Hematopoietic multipotent progenitor cell treated with erythropoietin and hydrocortisone succinate and interleukin-3 and kit ligand, for 15 days (in vitro differentiated cells): ENCODE data around the gene NACC1.

Experiments
- DNase-seq: peaks from one replicate; pipeline ENCODE4 v3.0.0-alpha.2; 2015; ENCODE audit warnings: low spot score

NACC1 gene

DNA sequence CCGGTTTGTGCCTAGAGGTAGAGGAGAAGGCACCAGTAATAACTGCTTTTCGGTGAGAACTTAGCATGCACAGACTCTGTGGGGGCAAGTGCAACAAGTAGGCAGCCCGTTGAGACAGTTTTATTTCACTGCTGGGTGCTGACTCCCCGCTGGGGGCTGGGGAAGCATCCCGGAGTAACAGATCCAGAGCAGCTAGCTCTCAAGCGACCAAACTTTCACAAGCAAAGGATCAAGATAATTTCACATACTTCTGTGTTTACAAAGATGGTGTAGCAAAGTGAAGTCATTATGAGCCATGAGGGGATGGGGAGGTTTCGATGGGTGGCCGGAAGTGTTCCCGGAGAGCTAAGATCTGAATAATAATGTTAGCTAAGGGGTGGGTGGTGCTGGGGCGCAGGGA, 2.8 kb downstream of the NACC1 start:
- DNase-seq = no peak

DNA sequence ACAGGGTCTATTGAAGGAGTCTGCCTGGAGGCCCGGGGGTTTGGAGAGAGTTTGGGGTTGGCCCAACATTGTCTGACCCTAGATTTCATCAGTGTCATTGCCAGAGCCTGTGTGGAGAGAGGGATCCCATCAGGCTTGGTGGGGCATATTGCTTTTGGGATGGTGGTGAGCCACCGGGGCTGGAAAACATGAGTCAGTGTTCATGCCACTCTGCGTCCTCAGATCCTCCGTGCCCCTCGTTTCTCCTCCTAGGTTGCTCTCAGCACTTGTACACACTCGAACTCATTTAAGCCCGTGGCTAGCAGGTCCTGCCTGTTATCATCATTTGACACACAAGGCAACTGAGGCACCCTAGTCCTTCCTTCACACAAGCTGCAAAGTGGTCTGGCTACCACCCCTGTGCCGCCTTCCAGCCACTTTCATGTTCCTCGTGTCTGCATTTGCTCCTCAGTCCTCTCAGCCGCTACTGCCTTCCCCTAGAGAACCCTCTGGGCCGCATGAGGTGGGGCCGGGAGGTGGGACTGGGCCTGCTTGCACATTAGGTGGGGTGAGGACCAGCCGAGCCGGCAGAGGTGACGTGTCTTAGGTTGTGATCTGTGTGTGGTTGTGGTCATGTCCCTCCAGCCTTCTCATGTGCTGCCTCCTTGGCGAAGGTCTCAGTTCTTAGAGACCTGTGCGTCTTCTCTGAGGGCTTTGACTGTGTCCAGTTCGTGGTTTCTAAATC, 3.6 kb downstream of the NACC1 start:
- no peak for DNase-seq

DNA sequence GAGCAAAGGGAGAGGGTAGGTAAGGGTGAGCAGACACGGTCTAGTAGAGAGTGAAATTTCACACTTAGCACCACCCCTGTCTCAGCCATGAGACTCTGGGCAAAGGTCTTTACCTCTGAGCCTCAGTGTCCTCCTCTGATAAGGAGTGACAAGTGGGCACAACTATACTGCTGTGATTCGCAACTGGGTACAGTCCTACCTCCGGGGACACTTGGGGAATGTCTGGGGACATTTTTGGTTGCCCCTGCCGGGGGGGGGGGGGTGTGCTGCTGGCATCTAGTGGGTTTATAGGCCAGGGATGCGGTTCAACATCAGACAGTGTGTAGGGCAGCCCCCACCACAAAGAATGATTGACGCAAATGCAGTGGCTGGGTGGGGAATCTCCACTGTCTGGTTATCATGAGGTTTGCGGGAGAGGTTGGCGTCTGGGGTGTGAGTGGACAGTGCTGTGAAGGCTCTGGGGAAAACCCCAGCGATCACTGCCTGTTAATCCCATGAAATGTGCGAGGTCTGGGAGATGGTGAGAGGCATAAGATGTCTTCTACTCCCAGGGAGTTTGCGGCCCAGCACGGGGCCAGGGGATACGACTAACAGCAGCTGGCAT, 4.3 kb downstream of the NACC1 start:
- no peak for DNase-seq

DNA sequence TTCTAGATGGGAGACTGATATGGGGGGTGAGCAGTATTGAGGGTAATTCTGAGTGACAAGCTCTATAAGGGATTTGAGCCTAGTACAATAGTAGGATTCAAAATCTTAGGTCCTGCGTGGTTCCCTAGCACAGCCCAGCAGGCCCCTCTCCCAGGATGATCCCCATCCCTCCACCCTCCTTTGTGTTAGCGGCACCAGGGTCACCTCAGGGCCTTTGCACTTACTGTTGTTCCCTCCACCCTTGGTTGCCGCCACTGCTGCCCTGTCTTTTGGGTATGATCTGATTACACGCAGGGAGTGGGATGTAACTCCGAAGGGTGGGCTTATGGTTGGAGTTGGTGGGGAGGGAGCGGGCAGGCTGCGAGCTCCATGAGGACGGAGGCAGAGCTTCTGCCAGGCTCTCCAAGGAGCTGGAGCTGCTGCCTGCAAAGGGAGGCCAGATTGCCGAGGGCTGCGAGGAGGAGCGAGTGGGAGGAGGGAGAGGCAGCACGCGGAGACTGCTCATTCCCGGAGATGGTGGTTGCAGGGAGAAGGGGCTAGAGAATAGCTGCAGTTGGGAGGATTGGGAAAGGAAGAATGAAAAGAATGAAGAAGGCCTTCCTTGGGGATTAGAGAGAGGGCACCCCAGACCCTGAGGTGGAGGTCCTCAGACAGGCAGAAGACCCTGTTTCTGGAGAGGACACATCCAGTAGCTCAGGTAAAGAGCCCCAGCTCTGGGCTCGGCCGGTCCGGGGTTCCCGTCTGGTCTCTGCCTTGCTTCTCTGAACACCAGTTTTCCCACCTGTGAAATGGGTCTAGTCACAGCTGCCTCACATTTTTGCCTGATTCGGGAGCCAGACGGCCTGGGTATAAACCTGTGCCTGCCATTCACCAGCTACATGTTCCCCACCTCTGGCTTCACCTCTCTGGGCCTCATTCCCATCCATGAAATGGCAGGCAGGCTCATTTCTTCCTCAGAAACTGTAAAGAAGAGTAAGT, 5.2 kb downstream of the NACC1 start:
- no peak for DNase-seq

DNA sequence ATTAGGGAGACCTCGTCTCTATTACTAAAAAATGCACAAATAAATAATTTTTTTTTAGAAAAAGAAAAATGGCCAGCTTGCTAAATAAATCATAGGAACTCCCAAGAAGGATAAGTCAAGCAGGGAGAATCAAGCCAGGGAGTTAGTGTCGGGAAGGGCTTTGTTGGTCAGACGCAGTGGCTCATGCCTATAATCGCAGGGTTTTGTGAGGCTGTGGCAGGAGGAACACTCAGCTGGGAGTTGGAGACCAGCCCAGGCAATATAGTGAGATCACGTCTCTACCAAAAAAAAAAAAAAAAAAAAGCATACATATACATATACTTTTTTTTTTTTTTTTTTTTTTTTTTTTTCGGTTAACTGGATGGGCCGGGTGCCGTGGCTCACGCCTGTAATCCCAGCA, 9.0 kb downstream of the NACC1 start:
- no peak for DNase-seq

DNA sequence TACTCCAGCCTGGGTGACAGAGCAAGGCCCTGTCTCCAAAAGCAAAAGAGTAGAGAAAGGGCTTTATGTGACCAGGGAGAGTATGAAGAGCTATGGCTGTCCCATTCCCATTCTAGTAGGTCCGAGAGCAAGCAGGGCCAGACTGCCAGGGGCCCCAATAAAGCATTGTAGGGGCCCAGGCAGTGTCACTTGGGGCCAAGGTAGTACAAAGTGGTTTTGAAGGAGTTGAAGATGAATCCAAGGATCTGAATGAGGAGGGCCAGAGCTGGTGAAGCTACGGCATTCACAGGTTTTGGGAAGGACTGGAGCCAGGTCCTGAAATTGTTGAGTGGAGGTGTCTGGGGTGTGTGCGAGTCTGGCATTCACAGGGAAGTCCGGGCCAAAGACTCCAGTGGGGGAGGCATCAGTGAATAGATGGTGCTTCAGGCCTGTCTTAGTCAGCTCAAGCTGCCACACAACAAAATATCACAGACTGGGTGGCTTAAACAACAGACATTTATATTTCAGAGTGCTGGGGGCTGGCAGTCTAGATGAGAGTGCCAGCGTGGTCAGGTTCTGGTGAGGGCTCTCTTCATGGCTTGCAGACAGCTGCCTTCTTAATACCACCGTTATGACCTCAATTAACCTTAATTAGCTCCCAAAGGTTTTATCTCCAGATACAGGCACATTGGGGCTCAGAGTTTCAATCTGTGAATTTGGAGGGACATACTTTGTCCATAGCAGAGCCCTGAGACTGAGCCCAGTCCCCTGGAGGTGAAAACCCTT, 9.9 kb downstream of the NACC1 start:
- DNase-seq = no peak

DNA sequence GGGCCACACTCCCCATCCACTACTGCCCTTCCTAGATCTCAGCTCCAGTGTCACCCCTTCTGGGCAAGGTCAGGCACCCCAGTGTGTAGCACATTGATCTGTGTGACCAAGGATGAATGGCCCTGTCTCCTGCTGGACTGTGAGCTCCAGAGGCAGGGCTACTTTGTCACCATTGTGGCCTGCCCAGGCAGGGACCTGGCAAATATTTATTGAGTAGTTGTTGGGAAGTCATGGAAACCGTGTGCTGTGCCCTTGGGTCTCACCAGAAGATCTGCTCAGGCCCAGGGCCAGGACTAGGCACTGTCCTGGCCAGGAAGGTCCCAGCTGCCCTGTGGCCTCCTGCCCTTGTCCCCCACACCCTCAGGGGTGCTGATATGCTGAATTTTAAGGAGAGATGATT, 10.5 kb downstream of the NACC1 start:
- DNase-seq = no peak

DNA sequence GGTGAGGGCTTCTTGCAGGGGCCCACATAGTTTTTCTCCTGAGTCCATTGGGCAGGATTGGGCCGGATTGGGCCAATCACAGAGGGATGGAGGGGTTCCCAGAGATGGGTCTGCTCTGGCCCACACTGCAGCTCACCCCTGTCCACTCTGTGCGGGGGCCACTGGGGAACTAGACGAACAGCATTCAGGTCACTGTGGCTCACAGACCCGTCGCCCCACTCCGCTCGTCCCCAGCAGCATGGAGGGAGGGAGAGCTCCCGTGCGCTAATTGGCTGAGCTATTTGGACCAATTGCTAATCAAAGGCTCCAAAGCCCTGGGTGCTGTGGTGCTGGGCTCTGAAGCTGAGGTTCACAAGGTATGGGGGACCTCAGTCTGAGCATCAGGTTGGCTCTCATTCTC, 11.3 kb downstream of the NACC1 start:
- DNase-seq = no peak

DNA sequence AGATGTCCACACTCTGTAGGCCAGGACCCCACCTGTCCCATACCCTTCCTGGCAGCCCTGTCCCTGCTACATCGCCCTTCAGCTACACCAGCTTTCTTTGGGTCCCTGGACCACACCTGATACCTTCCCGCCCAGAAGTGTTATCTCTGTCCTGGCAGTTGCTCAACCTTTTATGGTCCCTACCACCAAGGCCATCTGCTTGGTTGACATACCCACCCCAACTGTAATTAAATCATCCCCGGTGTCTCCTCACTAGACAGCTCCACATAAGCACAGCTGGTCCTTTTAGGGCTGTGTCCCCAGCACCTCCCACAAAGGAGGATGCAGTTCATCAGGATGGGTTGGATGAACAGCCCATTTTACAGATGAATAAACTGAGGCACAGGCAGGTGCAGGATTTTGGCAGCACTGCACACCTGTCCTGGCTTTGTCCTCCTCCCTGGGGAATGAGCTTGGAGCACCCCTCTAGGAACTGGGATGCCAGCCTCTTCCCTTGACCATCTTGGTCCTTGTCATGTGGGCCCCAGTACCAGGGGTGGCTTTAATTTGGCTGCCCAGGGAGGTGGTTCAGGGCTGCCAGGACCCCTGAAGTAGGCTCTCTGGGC, 12.9 kb downstream of the NACC1 start:
- no peak for DNase-seq

DNA sequence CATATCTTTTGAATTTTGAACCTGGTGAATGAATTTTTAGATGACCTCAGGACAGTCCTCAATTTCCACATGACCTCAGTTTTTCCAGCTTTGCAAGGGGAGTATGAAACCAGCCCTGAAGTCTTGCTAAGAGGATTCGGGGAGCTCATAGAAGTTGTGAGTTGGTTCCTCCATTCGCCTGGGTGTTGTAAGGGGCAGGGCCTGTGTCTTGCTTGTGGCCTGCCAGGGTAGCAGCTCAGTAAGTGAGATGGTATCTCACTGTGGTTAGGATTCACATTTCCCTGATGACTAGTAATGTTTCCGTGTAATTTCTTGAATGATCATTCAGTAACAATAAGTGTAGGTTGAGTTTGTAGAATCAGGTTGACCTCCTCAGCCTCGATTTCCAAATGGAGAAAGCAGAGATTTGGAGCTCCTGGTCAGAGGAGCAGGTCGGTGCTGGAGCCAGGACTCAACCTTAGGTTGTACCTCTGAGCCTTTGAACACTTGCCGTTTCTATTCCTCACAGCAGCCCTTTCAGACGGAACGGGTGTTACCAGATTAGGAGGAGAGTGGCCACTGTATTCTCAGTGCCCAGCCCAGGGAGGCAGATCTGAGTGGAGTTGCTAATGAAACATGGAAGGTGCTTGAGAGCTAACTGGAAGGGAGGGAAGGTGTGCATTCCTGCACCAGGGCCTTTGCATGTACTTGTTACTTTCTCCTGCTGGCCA, 14.6 kb downstream of the NACC1 start:
- no peak for DNase-seq

DNA sequence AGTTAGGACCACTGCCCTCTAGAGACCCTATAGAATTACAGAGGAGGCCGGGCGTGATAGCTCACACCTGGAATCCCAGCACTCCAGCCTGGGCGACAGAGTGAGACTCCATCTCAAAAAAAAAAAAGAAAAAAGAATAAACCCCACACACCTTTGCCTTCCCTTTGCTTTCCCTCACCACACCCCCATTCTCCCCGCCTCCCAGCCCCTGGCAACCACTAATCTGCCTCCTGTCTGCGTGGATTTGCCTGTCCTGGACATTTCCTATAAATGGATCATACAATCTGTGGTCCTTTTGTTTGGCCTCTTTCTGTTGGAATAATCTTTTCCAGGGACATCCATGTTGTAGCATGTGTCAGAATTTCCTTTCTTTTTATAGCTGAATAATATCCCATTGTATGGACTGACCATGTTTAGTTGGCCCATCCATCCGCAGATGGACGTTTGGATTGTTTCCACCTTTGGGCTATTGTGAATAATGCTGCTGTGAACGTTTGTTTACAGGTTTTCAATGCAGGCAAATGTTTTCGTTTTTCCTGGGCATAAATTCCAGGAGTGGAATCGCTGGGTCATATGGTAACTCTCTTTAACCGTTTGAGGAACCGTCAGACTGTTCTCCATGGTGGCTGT, 15.3 kb downstream of the NACC1 start:
- DNase-seq = no peak

DNA sequence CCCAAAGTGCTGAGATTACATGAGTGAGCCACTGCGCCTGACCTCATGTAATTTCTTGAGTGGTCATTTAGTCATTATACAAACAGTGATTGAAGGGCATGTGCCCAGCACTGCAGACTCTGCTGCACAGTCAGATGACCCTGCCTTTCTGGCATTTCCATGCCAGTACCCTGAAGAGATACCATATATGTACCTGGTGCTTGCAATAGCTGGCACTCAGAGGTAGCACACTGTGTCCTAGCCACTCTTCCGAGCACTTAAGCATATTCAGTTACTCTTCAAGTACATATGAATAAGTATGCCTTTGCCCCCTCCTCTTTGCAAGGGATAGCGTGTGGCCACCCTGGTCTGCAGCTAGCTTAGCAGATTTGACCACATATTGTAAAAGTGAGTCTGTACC, 16.6 kb downstream of the NACC1 start:
- no peak for DNase-seq

DNA sequence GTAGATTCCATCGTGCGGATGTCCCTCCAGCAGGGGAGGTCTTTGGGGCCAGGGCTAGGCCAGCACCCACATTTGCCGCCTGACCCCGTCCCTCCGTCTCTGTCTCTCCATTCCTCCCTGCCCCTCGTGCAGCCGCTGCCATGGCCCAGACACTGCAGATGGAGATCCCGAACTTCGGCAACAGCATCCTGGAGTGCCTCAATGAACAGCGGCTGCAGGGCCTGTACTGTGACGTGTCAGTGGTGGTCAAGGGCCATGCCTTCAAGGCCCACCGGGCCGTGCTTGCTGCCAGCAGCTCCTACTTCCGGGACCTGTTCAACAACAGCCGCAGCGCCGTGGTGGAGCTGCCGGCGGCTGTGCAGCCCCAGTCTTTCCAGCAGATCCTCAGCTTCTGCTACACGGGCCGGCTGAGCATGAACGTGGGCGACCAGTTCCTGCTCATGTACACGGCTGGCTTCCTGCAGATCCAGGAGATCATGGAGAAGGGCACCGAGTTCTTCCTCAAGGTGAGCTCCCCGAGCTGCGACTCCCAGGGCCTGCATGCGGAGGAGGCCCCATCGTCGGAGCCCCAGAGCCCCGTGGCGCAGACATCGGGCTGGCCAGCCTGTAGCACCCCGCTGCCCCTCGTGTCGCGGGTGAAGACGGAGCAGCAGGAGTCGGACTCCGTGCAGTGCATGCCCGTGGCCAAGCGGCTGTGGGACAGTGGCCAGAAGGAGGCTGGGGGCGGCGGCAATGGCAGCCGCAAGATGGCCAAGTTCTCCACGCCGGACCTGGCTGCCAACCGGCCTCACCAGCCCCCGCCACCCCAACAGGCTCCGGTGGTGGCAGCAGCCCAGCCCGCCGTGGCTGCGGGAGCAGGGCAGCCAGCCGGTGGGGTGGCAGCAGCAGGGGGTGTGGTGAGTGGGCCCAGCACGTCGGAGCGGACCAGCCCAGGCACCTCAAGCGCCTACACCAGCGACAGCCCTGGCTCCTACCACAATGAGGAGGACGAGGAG, 17.3 kb downstream of the NACC1 start:
- DNase-seq = no peak

DNA sequence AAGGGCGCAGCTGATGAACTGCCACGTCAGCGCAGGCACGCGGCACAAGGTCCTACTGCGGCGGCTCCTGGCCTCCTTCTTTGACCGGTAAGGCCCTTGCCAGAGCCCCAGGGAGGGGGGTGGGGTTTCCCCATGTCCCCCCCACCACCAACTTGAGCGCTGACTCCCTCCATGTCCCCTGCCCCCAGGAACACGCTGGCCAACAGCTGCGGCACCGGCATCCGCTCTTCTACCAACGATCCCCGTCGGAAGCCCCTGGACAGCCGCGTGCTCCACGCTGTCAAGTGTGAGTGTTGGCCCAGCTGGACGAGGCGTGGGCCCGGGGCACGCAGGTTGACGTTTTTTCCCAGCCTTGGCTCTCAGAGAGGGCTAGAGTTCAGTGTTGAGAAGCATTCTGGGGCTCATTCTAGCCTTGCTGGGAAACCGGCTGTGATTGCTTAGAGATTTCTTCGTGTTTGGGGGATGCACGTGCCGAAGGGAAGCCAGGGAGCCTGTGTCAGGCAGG, 19.3 kb downstream of the NACC1 start:
- no peak for DNase-seq

DNA sequence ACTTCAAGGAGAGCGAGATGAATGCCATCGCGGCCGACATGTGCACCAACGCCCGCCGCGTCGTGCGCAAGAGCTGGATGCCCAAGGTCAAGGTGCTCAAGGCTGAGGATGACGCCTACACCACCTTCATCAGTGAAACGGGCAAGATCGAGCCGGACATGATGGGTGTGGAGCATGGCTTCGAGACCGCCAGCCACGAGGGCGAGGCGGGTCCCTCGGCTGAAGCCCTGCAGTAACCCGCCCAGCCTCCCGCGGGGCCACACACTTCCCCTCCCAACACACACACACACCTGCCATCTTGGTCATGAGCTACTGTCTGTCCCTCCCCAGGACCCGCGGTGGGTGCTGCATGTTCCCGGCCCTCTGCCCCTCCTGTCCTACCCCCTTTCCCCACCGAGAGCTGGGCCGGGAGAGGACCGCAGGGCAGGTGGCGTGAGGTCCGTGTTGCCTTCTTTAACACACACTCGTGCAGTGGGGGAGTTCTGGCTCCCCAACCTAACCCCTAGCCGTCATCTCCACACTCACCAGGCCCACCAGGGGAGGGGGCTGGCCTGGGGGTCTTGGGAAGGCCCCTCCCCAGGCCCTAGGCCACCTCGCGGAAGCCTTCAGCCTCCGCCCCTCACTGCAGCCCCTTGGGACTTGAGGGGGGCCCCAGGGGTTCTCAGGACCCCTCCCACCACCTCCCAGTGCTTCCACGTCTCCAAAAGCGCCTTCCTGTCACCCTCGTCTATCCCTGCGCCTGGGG, 20.3 kb downstream of the NACC1 start:
- DNase-seq = no peak

DNA sequence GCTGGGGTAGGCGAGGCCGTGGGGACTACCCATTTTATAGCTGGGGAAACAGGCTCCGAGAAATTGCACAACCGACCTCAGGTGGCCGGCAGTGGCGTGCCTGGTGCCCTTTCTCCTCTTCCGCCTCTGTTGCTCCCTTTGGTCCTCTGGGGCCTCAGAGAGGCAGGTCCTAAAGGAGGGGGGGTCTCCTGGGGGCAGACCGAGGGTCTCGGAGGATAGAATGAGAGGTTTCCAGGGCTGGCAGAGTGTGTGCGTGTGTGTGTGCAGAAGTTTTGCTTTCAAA, 20.8 kb downstream of the NACC1 start:
- DNase-seq = no peak

DNA sequence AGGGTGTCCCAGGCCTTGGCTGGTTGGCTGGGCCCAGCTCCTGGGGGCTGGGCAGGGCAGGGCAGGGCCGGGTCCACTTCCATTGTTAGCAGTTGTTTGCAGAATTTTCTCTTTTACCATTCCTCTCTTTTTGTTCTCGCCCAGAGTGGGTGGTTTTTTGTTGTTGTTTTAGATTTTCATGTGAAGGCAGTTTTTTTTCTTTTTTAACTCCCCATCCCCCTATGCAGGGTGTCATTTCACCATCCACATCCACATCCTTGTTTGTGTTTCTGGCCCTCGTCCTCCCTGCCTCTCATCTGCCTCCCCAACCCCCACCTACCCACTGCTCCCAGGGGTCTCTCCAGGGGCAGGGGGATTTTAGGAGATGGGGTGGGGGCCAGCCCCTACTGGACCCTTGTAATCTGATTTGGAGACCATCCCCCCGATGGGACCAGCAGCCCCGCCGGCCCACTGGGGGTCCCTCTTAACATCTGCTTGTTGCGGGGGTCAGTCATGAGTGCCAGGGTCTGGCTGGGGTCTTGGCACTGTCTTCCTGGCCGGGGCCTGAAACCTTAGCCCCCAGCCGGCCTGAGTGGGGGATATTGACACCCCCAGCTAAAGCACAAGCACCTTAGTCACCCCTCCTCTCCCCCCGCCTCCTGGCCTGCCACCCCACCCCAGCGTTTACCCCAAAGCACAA, 21.7 kb downstream of the NACC1 start:
- no peak for DNase-seq
